Tibial nerve (tissue), 4 donors: ENCODE results near the gene MCC. TPM values are rescaled to one million over a fixed set of nuclear protein-coding genes. Genes with fewer than 3 reads are reported as not detected.
"Not testable (repeated sequence)": the region's sequence is repeated elsewhere in the genome, so short reads cannot be mapped to it uniquely, and the experiment has no call there.

Source experiments
- DNase-seq, 2 donors: peaks; one replicate each; pipeline ENCODE4 v3.0.0-alpha.2; 2019; ENCODE audit warnings: low spot score in 2 of 2
- H3K27ac ChIP-seq, 4 donors: fragments of 200-600 bp; sonication (generic) in 3 of 4; one replicate each; pipeline ENCODE4 v1.5.1; 2017 to 2019; ENCODE audit warnings: mild to moderate bottlenecking in 1 of 4
- H3K27me3 ChIP-seq, 2 donors: fragments of 200-600 bp; sonication (generic) in 1 of 2; one replicate each; pipeline versions ENCODE4 v1.5.1 to v1.6.0; 2017 to 2019
- H3K36me3 ChIP-seq, 3 donors: fragments of 200-600 bp; sonication (generic); one replicate each; pipeline ENCODE4 v1.5.1; 2018 to 2019
- H3K4me1 ChIP-seq, 4 donors: fragments of 200-600 bp; sonication (generic) in 3 of 4; one replicate each; pipeline ENCODE4 v1.5.1; 2017 to 2019
- H3K4me3 ChIP-seq, 4 donors: fragments of 200-600 bp; sonication (generic) in 3 of 4; one replicate each; pipeline ENCODE4 v1.5.1; 2017 to 2019; ENCODE audit warnings: mild to moderate bottlenecking in 1 of 4, moderate library complexity in 1 of 4
- H3K9me3 ChIP-seq, 4 donors: fragments of 200-600 bp; sonication (generic) in 3 of 4; one replicate each; pipeline ENCODE4 v1.5.1; 2017 to 2019
- CTCF ChIP-seq, 5 experiments: fragments of 200-600 bp in 3 of 5; fragments of 450-650 bp in 2 of 5; sonication (generic) in 3 of 5; IDR thresholded peaks; one replicate each; pipeline ENCODE4 v1.5.1; 2016 to 2019; ENCODE audit warnings: antibody characterized with exemption in 5 of 5, mild to moderate bottlenecking in 3 of 5, moderate library complexity in 2 of 5
- EP300 ChIP-seq, 2 donors: sonication (generic); formaldehyde crosslinking; IDR thresholded peaks; one replicate each; pipeline ENCODE4 v1.6.1; 2017; ENCODE audit warnings: antibody characterized with exemption in 2 of 2, mild to moderate bottlenecking in 1 of 2
- POLR2A ChIP-seq, 2 donors: fragments of 450-650 bp; IDR thresholded peaks; one replicate each; pipeline ENCODE4 v1.6.1; 2017; ENCODE audit warnings: antibody characterized with exemption in 2 of 2, mild to moderate bottlenecking in 2 of 2, moderate library complexity in 2 of 2
- WGBS, 2 donors: methylation state at CpG; one replicate each; pipeline ENCODE4 v1.1.5; 2018; 5-methylcytosine and 5-hydroxymethylcytosine counted together
- total RNA-seq, 4 donors: library from RNA; depleted of rRNA; stranded (reverse); fragments of >200 nt; gene quantifications; one replicate each; pipeline ENCODE4 v1.1.0, GENCODE V29; 2016

The MCC gene
- total RNA-seq, 4 donors from 2014 or later: 55.5 to 122 (median 80.9) TPM

GRCh38 chr5:113474100-113474728, 14.0 kb downstream of the MCC start:
- H3K4me1 ChIP-seq: no peaks in the 10 kb centered on the region
- 50 to 56% methylated on average over 5 of the region's 5 CpGs for WGBS, 2 donors
- no peak for DNase-seq
- H3K36me3 ChIP-seq: no peaks in the 10 kb centered on the region
- no peak overlapping the region for H3K4me3 ChIP-seq
- H3K9me3 ChIP-seq: no peaks in the 10 kb centered on the region
- H3K27ac ChIP-seq: no peak overlapping the region
- H3K27me3 ChIP-seq: no peaks in the 10 kb centered on the region
- TF ChIP-seq CTCF (IDR thresholded peaks at IDR 0.05): no peak
- no peak for TF ChIP-seq POLR2A (IDR thresholded peaks at IDR 0.05)
- TF ChIP-seq EP300 (IDR thresholded peaks at IDR 0.05): no peak

GRCh38 chr5:113463032-113463431, 25.2 kb downstream of the MCC start:
- H3K4me3 ChIP-seq: no peak overlapping the region
- no peak overlapping the region for H3K27ac ChIP-seq
- no peak for DNase-seq
- no peaks in the 10 kb centered on the region for H3K4me1 ChIP-seq
- no peaks in the 10 kb centered on the region for H3K9me3 ChIP-seq
- no peaks in the 10 kb centered on the region for H3K27me3 ChIP-seq
- TF ChIP-seq CTCF (IDR thresholded peaks at IDR 0.05) (no peak), POLR2A (IDR thresholded peaks at IDR 0.05) (no peak), EP300 (IDR thresholded peaks at IDR 0.05) (no peak)
- no peaks in the 10 kb centered on the region for H3K36me3 ChIP-seq

- H3K27ac ChIP-seq, H3K9me3 ChIP-seq, H3K27me3 ChIP-seq, DNase-seq, H3K4me1 ChIP-seq, H3K36me3 ChIP-seq, H3K4me3 ChIP-seq: not testable (repeated sequence)
- WGBS, 2 donors: 94 to 96% methylated on average over 10 to 21 of the region's 21 CpGs
These were observed 31.1 kb downstream of the MCC start for GRCh38 chr5:113457106-113457505.

DNA sequence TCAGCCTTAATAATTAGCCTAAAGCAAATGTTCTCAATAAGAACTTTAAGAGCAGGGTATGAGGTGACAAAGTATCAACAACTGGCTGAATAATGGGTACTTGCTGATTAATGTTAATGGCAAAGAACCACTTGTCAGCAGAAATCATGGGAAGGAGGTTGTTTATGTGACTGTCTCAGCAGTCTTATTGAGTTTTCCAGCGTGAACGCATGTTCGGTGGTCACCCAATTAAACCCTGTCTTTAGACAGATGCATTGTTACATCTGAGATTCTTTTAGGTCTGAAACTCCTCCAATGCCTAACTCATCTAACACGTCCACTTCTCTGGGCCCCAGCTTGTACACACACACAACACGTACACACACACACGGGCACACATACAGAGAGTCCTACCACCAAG, 35.3 kb downstream of the MCC start:
- TF ChIP-seq POLR2A (IDR thresholded peaks at IDR 0.05): no peak
- no peak for TF ChIP-seq EP300 (IDR thresholded peaks at IDR 0.05)
- TF ChIP-seq CTCF (IDR thresholded peaks at IDR 0.05): no peak
- no peak overlapping the region for H3K27ac ChIP-seq
- no peaks in the 10 kb centered on the region for H3K36me3 ChIP-seq
- H3K4me3 ChIP-seq: no peak overlapping the region
- H3K9me3 ChIP-seq: no peaks in the 10 kb centered on the region
- no peaks in the 10 kb centered on the region for H3K4me1 ChIP-seq
- WGBS, 2 donors: 92 to 93% methylated on average over 6 of the region's 6 CpGs
- DNase-seq: no peak
- no peaks in the 10 kb centered on the region for H3K27me3 ChIP-seq

GRCh38 chr5:113451797-113452196, 36.5 kb downstream of the MCC start:
- DNase-seq: no peak
- no peaks in the 10 kb centered on the region for H3K9me3 ChIP-seq
- WGBS, 2 donors: 71 to 78% methylated on average over 2 of the region's 2 CpGs
- H3K4me1 ChIP-seq: no peaks in the 10 kb centered on the region
- no peak overlapping the region for H3K4me3 ChIP-seq
- TF ChIP-seq POLR2A (IDR thresholded peaks at IDR 0.05) (no peak), EP300 (IDR thresholded peaks at IDR 0.05) (no peak), CTCF (IDR thresholded peaks at IDR 0.05) (no peak)
- H3K27me3 ChIP-seq: no peaks in the 10 kb centered on the region
- no peaks in the 10 kb centered on the region for H3K36me3 ChIP-seq
- H3K27ac ChIP-seq: no peak overlapping the region

DNA sequence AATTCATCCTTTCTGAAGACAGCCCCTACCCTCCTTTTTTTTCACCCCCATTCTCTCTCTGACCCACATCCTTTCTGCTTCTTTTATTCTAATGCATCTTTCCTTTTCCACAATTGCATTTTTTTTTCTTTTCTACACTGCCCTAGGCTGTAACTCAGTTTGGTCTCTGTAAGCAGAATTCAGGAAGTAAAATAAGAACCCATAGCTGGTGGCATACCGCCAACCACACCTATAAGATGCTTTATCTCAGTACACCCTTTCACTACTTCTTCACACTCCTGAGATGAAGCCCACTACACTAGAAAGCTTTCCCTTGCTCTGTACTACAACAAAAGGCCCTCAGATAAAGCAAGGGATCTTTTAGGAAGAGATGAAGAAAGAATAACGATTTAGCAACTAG, 37.3 kb downstream of the MCC start:
- H3K4me1 ChIP-seq: no peaks in the 10 kb centered on the region
- DNase-seq: no peak
- TF ChIP-seq POLR2A (IDR thresholded peaks at IDR 0.05) (no peak), CTCF (IDR thresholded peaks at IDR 0.05) (no peak), EP300 (IDR thresholded peaks at IDR 0.05) (no peak)
- H3K27ac ChIP-seq: no peak overlapping the region
- no peaks in the 10 kb centered on the region for H3K36me3 ChIP-seq
- H3K27me3 ChIP-seq: no peaks in the 10 kb centered on the region
- 17 to 23% methylated on average over 2 of the region's 2 CpGs for WGBS, 2 donors
- no peak overlapping the region for H3K4me3 ChIP-seq
- H3K9me3 ChIP-seq: no peaks in the 10 kb centered on the region
